Motor neuron (in vitro differentiated cells): ENCODE data around the gene PLCB4. TPM values are rescaled to one million over a fixed set of nuclear protein-coding genes. Genes with fewer than 3 reads are reported as not detected.

Source experiments
- ATAC-seq, 8 experiments: fragments of 200-7000 bp; cut with Tn5 transposase; replicated peaks in 6 of 8; 2 replicates each; pipeline ENCODE4 v1.8.0; 2021; ENCODE audit warnings: mild to moderate bottlenecking in 8 of 8, moderate library complexity in 8 of 8
- H3K27ac ChIP-seq, 2 donors: fragments of 250-450 bp; sonication (Bioruptor Pico); 2 replicates each; pipeline ENCODE4 v1.9.0; 2021; ENCODE audit warnings: antibody characterized with exemption in 2 of 2, mild to moderate bottlenecking in 2 of 2, moderate library complexity in 1 of 2
- H3K4me1 ChIP-seq, 2 donors: fragments of 250-450 bp; sonication (Bioruptor Pico); replicated peaks in 1 of 2; 2 replicates each; pipeline ENCODE4 v1.6.1; 2021; ENCODE audit warnings: antibody characterized with exemption in 2 of 2, mild to moderate bottlenecking in 2 of 2, moderate library complexity in 1 of 2
- H3K4me3 ChIP-seq, 5 donors: fragments of 250-450 bp; sonication (Bioruptor Pico); 2 replicates each; pipeline ENCODE4 v1.9.0; 2021; ENCODE audit warnings: antibody characterized with exemption in 5 of 5, mild to moderate bottlenecking in 5 of 5, moderate library complexity in 4 of 5
- WGBS, 10 experiments: fragments of 450-650 bp; shearing (Covaris generic); methylation state at CpG; one replicate each; pipeline ENCODE4 v1.0.0; 2022; 5-methylcytosine and 5-hydroxymethylcytosine counted together
- in situ Hi-C, 9 experiments: fragments of 400-800 bp; cut with MboI; loops; one replicate each; pipeline ENCODE4 v1.15.0; 2021; ENCODE audit warnings: low sequenced_read_pairs in 9 of 9, low pct_unique_long_range_greater_than_20kb in 2 of 9; ENCODE audit not compliant: unreplicated experiment in 9 of 9
- total RNA-seq, 8 experiments: library from RNA; unstranded; fragments of 300-600 nt; gene quantifications; 2 replicates each; pipeline versions ENCODE4 v1.2.3 to v1.2.4, GENCODE V29; 2022

Gene PLCB4
- total RNA-seq, 8 experiments from 2014 or later, result 4.4 to 27.2 (median 16.2) TPM

DNA sequence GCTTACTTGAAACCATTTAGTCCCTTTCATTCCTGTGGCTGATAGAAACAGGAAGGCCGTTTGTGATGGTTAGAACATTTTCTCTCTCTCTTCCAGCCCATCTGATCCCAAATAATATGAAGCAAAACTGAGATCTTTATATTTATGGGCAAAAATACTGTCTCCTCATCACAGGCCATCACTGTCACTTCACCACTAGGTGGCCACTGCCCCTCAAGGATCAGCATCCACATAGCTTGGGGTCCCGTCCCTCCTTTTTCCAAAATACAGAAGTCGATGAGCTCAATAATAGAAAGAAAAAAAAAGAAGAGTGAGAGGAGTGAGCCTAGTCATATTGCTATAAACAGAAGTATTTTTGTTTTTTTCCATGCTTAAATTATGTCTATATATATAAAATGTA lies 399.1 kb downstream of the PLCB4 start:
- 0 to 49% (median 20%) methylated on average over 1 to 3 of the region's 3 CpGs; no CpG with 5 or more reads in 3 of the 10 experiments for WGBS, 10 experiments
- in situ Hi-C loops, result no loop called here
- no peak overlapping the region for H3K27ac ChIP-seq
- no peak overlapping the region for H3K4me3 ChIP-seq
- ATAC-seq, result peak in 2 of 8 experiments; percentile 45 to 58
- no peaks in the 10 kb centered on the region for H3K4me1 ChIP-seq

DNA sequence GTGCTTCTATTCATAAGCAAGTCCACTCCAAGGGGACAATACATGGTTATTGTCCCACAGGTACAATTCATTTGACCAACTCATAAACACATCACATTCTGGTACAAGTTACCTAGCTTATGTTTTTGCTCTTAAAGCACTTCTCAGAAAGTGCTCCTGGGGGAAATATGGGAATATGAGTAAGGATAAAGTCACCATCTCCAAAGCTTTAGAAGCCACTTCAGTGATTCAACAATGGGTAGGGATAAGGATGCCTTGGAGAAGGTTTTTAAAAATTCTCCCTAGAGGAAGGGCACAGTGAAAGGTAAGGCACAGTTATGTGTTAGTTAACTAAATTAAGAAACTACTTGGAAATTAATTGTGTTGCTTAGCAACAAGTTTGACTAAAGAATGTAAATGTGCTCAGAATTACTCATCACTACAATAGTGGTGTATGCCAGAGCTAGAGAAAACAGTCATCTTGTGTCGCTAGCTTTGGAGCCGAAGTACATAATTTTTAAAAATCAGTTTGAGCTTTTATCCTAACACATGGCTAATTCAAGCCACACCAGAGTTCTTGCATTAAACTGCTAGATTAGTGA lies 406.0 kb downstream of the PLCB4 start:
- Histone ChIP-seq H3K27ac (no peak overlapping the region), H3K4me1 (peaks cover 0 to 19% of the 10 kb centered on the region in 2 donors), H3K4me3 (no peak overlapping the region)
- 0 to 100% (median 67%) methylated on average over 1 to 2 of the region's 2 CpGs; no CpG with 5 or more reads in 1 of the 10 experiments for WGBS, 10 experiments
- in situ Hi-C loops, result no loop called here
- ATAC-seq, result peak in 3 of 8 experiments; percentile 36 to 93 (median 87)

- in situ Hi-C loops, result no loop called here
- Histone ChIP-seq H3K4me3 (no peak overlapping the region), H3K4me1 (peaks cover 0 to 19% of the 10 kb centered on the region in 2 donors), H3K27ac (no peak overlapping the region)
- peak in 2 of 8 experiments; percentile 16 to 18 for ATAC-seq
Measured at GRCh38 chr20:9475456-9475855, 406.6 kb downstream of the PLCB4 start.

DNA sequence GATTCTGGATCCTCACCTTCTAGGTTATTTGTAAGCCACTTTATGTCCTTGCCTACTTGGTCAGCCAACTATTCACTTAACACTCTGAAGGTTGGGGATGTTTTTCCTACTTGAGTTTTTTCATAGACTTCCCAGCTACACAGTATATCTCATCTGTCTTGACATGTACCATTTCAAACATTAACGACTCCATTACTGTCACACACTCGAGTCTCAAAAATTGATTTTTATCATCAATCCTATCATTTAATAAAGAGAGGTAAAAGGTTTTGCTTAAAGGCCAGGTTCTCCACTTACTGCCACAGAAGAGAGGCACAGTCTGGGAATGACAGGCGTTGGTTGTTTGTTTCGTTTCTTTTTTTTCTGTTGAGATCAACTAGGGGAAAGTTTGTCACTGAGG lies 407.3 kb downstream of the PLCB4 start:
- 23 to 100% (median 78%) methylated on average over 2 to 4 of the region's 4 CpGs; no CpG with 5 or more reads in 1 of the 10 experiments for WGBS, 10 experiments
- Histone ChIP-seq H3K27ac (no peak overlapping the region), H3K4me1 (peaks cover 0 to 19% of the 10 kb centered on the region in 2 donors), H3K4me3 (no peak overlapping the region)
- in situ Hi-C loops, result no loop called here
- no peak for ATAC-seq

GRCh38 chr20:9476637-9477036 lies 407.8 kb downstream of the PLCB4 start:
- Histone ChIP-seq H3K4me1 (peaks cover 0 to 19% of the 10 kb centered on the region in 2 donors), H3K4me3 (no peak overlapping the region), H3K27ac (no peak overlapping the region)
- in situ Hi-C loops, result no loop called here
- no peak for ATAC-seq
- 67 to 100% (median 93%) methylated on average over 1 to 7 of the region's 7 CpGs for WGBS, 10 experiments

GRCh38 chr20:9478771-9479170 lies 409.9 kb downstream of the PLCB4 start:
- WGBS, 10 experiments, result 56 to 100% (median 94%) methylated on average over 1 to 4 of the region's 4 CpGs; no CpG with 5 or more reads in 1 of the 10 experiments
- ATAC-seq, result no peak
- Histone ChIP-seq H3K27ac (no peak overlapping the region), H3K4me3 (no peak overlapping the region), H3K4me1 (peaks cover 0 to 19% of the 10 kb centered on the region in 2 donors)
- in situ Hi-C loops, result no loop called here

DNA sequence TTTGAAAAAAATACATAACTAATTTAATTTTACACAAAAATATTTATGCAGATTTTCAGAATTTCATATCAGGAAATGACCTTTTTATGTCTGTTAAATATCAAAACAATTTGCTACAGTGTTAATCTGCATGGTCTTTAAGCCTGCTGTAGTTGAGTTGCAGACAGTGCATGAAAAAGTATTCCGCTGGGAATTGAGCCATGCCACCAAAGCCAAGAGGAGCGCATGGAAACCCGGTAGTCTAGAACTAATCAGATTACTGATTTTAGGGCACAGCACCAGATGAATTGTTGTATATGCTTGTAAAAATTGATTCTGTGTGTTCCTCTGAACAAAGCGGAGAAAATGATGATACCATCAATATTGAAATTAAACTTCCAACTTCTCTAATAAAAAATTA lies 411.2 kb downstream of the PLCB4 start:
- H3K4me3 ChIP-seq, result no peak overlapping the region
- no peak for ATAC-seq
- 86 to 100% (median 91%) methylated on average over 1 to 4 of the region's 4 CpGs for WGBS, 10 experiments
- in situ Hi-C loops, result no loop called here
- no peak overlapping the region for H3K27ac ChIP-seq
- peaks cover 0 to 15% of the 10 kb centered on the region in 2 donors for H3K4me1 ChIP-seq

DNA sequence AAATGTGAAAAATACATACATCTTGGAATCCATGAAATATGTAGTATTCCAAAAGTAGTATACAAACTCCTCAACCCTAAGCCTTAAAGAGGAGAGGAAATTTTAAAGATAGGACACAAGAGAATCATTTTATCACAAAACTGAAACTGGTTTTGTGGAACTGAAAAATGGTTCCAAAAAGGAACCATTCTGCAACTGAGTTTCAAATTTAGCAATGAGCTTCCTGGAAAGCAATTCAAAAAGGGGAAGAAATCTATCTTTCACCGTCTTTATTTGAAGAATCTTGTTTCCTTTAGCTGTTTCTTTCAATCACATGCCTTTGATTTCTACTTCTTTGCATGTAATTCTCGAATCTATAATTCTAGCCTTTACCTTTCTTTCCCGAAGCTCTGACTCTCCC lies 413.3 kb downstream of the PLCB4 start:
- in situ Hi-C loops, result no loop called here
- H3K4me1 ChIP-seq, result no peaks in the 10 kb centered on the region
- H3K27ac ChIP-seq, result no peak overlapping the region
- 47 to 100% (median 91%) methylated on average over 1 to 3 of the region's 3 CpGs for WGBS, 10 experiments
- ATAC-seq, result no peak
- H3K4me3 ChIP-seq, result no peak overlapping the region

- in situ Hi-C loops, result no loop called here
- H3K27ac ChIP-seq, result no peak overlapping the region
- H3K4me3 ChIP-seq, result no peak overlapping the region
- 0 to 100% (median 70%) methylated on average over 1 to 2 of the region's 2 CpGs; no CpG with 5 or more reads in 1 of the 10 experiments for WGBS, 10 experiments
- no peaks in the 10 kb centered on the region for H3K4me1 ChIP-seq
- ATAC-seq, result no peak
Measured at GRCh38 chr20:9483131-9483530, 414.2 kb downstream of the PLCB4 start.

DNA sequence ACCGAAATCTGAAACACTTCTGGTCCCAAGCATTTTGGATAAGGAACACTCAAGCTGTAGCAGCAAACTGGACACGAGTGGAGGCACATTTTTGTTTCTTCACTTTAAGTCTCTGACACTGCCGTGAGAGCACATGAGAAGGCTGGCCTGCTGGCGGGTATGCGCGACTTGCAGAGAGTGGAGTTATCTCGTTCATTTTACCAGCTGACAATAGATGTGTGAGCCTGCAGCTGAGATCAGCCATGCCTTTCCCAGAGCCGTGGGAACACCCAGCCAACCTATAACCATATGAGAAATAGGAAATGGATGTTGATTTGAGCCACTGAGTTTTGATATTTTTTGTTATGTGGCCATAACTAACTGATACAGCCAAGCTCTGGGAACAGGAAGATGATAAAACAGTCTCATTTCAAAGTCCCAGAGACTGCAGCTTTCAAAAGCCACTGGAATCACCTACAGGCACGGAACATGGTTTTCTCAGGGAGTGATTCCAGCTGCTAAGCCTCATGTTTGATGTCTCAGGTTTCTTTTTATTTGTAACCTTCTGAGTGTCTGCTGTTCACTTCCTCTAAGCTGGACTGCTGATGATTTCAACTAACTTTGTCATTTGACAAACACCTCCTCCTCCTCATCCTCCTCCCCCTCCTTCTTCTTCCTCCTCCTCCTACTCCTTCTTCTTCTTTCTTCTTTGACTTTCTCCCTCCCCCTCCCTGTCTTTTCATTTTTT lies 416.9 kb downstream of the PLCB4 start:
- Histone ChIP-seq H3K4me1 (peaks cover 3 to 7% of the 10 kb centered on the region in 2 donors), H3K27ac (no peak overlapping the region), H3K4me3 (no peak overlapping the region)
- in situ Hi-C loops, result no loop called here
- no peak for ATAC-seq
- WGBS, 10 experiments, result 43 to 100% (median 70%) methylated on average over 1 to 9 of the region's 9 CpGs

DNA sequence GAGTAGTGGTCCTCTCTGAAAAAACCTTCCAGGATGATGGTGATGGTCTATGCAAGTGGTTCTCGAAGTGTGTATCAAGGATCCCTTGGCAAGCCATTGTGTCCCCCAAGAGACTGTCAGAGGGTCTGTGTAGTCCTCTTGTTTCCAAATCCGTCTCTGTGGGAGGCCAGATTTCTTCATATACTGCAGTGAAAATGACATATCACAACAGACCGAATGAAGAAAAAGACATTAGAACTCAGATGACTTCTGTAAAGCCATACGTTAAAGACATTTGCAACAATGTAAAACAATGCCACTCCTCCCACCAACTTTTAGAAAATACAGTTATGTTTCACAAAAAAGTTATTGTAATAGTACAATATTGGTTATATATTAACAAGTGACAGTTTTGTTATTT lies 418.3 kb downstream of the PLCB4 start:
- Histone ChIP-seq H3K27ac (no peak overlapping the region), H3K4me3 (no peak overlapping the region)

GRCh38 chr20:9488063-9488462 lies 419.2 kb downstream of the PLCB4 start:
- Histone ChIP-seq H3K4me3 (no peak overlapping the region), H3K27ac (no peak overlapping the region), H3K4me1 (peaks cover 10 to 12% of the 10 kb centered on the region in 2 donors)
- ATAC-seq, result no peak
- 13 to 100% (median 67%) methylated on average over 1 to 2 of the region's 2 CpGs for WGBS, 10 experiments
- in situ Hi-C loops, result no loop called here

More for the DNA sequence above, 418.3 kb downstream of the PLCB4 start:
- ATAC-seq, result no peak
- 36 to 100% (median 96%) methylated on average over 1 to 4 of the region's 4 CpGs; no CpG with 5 or more reads in 1 of the 10 experiments for WGBS, 10 experiments
- H3K4me1 ChIP-seq, result peaks cover 10 to 12% of the 10 kb centered on the region in 2 donors
- in situ Hi-C loops, result no loop called here

DNA sequence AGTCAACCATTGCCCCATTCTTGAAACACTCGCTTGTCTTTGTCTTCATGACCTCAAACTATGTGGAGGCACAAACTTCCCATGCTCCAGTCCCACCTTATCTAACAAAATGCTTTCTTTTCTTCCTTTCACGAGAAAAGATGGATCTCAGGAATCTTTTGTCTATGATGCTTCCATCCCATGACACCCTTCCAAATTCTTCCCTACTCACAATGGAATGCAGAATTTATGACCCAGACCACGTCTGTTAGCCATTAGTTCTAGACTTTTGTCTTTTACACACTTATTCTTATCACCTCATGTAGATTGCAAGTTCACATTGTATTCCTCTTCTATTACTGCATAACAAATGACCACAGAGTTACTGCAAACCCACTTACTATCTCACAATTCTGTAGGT lies 421.3 kb downstream of the PLCB4 start:
- no peak for ATAC-seq
- in situ Hi-C loops, result no loop called here
- Histone ChIP-seq H3K4me1 (peaks cover 13 to 24% of the 10 kb centered on the region in 2 donors), H3K27ac (peak overlapping the region in 1 of 2 donors; percentile 34), H3K4me3 (no peak overlapping the region)
- 10 to 84% (median 31%) methylated on average over 1 to 3 of the region's 3 CpGs; no CpG with 5 or more reads in 1 of the 10 experiments for WGBS, 10 experiments
